Ovary (tissue), 3 donors: ENCODE results near the gene ALDH3B1.
"Not testable (repeated sequence)": the region's sequence is repeated elsewhere in the genome, so short reads cannot be mapped to it uniquely, and the experiment has no call there.

ENCODE experiments used
- EP300 ChIP-seq: sonication (generic); formaldehyde crosslinking; IDR thresholded peaks from one replicate; pipeline ENCODE4 v1.6.1; 2017; ENCODE audit warnings: antibody characterized with exemption
- POLR2A ChIP-seq: fragments of 450-650 bp; IDR thresholded peaks from one replicate; pipeline ENCODE4 v1.6.1; 2017; ENCODE audit warnings: antibody characterized with exemption, mild to moderate bottlenecking, moderate library complexity
- TF ChIP-seq, protein P1 (sequence below), 3 donors: fragments of 450-650 bp in 2 of 3; fragments of 200-600 bp in 1 of 3; IDR thresholded peaks; one replicate each; pipeline versions ENCODE4 v1.5.1 to v1.8.0; 2016 to 2022; ENCODE audit warnings: antibody characterized with exemption in 3 of 3, mild to moderate bottlenecking in 1 of 3
- donor health status: DM: no; HTN: no; CAD: no.

DNA sequence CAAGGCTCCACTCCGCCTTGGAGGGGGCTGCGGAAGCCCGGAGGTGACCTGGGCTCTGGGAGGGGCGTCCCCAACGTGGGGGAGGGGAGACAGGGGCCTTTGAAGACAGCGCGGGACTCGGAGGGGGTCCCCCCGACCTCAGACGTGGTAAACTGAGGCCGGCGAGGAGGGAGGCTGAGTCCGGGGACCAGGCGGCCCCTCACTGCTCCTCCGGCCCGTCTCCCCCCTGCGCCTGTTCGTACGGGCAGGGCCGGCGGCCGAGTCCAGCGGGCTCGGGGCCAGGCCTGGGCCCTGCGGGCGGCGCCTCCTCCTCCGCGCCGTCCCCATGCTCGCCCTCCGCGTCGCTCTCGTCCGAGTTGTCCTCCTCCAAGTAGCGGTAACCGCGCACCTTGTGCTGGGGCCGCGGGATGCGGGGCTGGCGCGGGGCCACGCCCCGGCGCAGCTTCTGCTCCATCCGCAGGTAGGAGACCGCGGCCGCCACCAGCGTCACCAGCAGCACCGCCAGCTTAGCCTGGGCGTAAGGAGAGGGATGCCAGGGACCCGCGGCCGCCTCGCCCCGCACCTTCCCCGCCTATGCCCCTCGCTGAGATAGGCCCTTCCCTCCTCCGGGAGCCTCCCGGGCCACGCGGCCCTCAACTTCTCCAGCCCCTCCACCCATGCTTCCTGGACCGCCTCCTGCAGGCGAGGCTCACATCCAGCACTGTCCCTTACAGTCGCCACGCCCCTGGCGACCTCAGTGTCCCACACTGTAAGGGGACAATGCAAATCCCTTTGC, 18.6 kb upstream of the ALDH3B1 start:
- TF ChIP-seq, protein P1, sequence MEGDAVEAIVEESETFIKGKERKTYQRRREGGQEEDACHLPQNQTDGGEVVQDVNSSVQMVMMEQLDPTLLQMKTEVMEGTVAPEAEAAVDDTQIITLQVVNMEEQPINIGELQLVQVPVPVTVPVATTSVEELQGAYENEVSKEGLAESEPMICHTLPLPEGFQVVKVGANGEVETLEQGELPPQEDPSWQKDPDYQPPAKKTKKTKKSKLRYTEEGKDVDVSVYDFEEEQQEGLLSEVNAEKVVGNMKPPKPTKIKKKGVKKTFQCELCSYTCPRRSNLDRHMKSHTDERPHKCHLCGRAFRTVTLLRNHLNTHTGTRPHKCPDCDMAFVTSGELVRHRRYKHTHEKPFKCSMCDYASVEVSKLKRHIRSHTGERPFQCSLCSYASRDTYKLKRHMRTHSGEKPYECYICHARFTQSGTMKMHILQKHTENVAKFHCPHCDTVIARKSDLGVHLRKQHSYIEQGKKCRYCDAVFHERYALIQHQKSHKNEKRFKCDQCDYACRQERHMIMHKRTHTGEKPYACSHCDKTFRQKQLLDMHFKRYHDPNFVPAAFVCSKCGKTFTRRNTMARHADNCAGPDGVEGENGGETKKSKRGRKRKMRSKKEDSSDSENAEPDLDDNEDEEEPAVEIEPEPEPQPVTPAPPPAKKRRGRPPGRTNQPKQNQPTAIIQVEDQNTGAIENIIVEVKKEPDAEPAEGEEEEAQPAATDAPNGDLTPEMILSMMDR (IDR thresholded peaks at IDR 0.05): not testable (repeated sequence)
- TF ChIP-seq POLR2A, EP300: not testable (repeated sequence)
